ENCODE measurements around the gene ERC2. TPM values are rescaled to one million over a fixed set of nuclear protein-coding genes. Genes with fewer than 3 reads are reported as not detected.

The ERC2 gene
- total RNA-seq, 1 donor from 2014 or later: 7.4 TPM

GRCh38 chr3:55564726-55565125 lies 903.5 kb downstream of the ERC2 start:
- Mint-ChIP-seq H3K9me3 (ENCODE audit: unreplicated experiment) (peaks cover 4% of the 10 kb centered on the region), H3K27ac (ENCODE audit: unreplicated experiment) (no peak overlapping the region), H3K4me3 (ENCODE audit: unreplicated experiment) (no peak overlapping the region), H3K27me3 (ENCODE audit: low read depth, unreplicated experiment) (peaks cover 5% of the 10 kb centered on the region), H3K36me3 (ENCODE audit: low read depth, unreplicated experiment) (no peaks in the 10 kb centered on the region), H3K4me1 (ENCODE audit: low read depth, unreplicated experiment) (peaks cover 4% of the 10 kb centered on the region)
- Histone ChIP-seq H3K9me3 (ENCODE audit: insufficient read depth, low read depth, low read length) (no peaks in the 10 kb centered on the region), H3K79me2 (ENCODE audit: insufficient read depth, low read length) (no peaks in the 10 kb centered on the region), H3K9ac (ENCODE audit: low read length) (no peak overlapping the region), H3K27ac (ENCODE audit: low read depth, low read length) (no peak overlapping the region), H2AFZ (ENCODE audit: low read depth, low read length) (no peak overlapping the region), H3K4me1 (ENCODE audit: insufficient read depth, low read length) (no peaks in the 10 kb centered on the region), H3K4me3 (ENCODE audit: insufficient read depth, low read depth, low read length) (no peak overlapping the region), H4K20me1 (ENCODE audit: insufficient read depth, low read length) (no peaks in the 10 kb centered on the region), H3K27me3 (ENCODE audit: insufficient read depth, low read length) (no peaks in the 10 kb centered on the region), H3K4me2 (ENCODE audit: low read length) (no peak overlapping the region), H3K36me3 (ENCODE audit: insufficient read depth, low read length) (no peaks in the 10 kb centered on the region)
- no peak for TF ChIP-seq EZH2 (IDR thresholded peaks at IDR 0.05; ENCODE audit: insufficient read depth, low read length)
- no peak for TF ChIP-seq CTCF (IDR thresholded peaks at IDR 0.05; ENCODE audit: insufficient read depth, low read depth, low read length)
- FAIRE-seq (no peak), DNase-seq (ENCODE audit: low read depth) (no peak)

- Histone ChIP-seq H2AFZ (ENCODE audit: low read depth, low read length) (no peak overlapping the region), H3K4me2 (ENCODE audit: low read length) (no peak overlapping the region), H3K27ac (ENCODE audit: low read depth, low read length) (no peak overlapping the region), H3K27me3 (ENCODE audit: insufficient read depth, low read length) (no peaks in the 10 kb centered on the region), H4K20me1 (ENCODE audit: insufficient read depth, low read length) (no peaks in the 10 kb centered on the region), H3K4me3 (ENCODE audit: insufficient read depth, low read depth, low read length) (no peak overlapping the region), H3K79me2 (ENCODE audit: insufficient read depth, low read length) (no peaks in the 10 kb centered on the region), H3K4me1 (ENCODE audit: insufficient read depth, low read length) (no peaks in the 10 kb centered on the region), H3K9me3 (ENCODE audit: insufficient read depth, low read depth, low read length) (no peaks in the 10 kb centered on the region), H3K9ac (ENCODE audit: low read length) (no peak overlapping the region), H3K36me3 (ENCODE audit: insufficient read depth, low read length) (no peaks in the 10 kb centered on the region)
- no peak for FAIRE-seq
- Mint-ChIP-seq H3K27me3 (ENCODE audit: low read depth, unreplicated experiment) (peaks cover 5% of the 10 kb centered on the region), H3K9me3 (ENCODE audit: unreplicated experiment) (peaks cover 1% of the 10 kb centered on the region), H3K36me3 (ENCODE audit: low read depth, unreplicated experiment) (no peaks in the 10 kb centered on the region), H3K4me1 (ENCODE audit: low read depth, unreplicated experiment) (peaks cover 13% of the 10 kb centered on the region), H3K4me3 (ENCODE audit: unreplicated experiment) (no peak overlapping the region), H3K27ac (ENCODE audit: unreplicated experiment) (no peak overlapping the region)
- TF ChIP-seq CTCF (IDR thresholded peaks at IDR 0.05; ENCODE audit: insufficient read depth, low read depth, low read length) (no peak), EZH2 (IDR thresholded peaks at IDR 0.05; ENCODE audit: insufficient read depth, low read length) (no peak)
- DNase-seq (ENCODE audit: low read depth): no peak
These were observed 905.6 kb downstream of the ERC2 start for GRCh38 chr3:55562700-55563099.

GRCh38 chr3:55559500-55560423 lies 908.5 kb downstream of the ERC2 start:
- no peak overlapping the region for H3K4me2 ChIP-seq (ENCODE audit: low read length)
- no peaks in the 10 kb centered on the region for H3K36me3 Mint-ChIP-seq (ENCODE audit: low read depth, unreplicated experiment)
- no peak overlapping the region for H3K27ac Mint-ChIP-seq (ENCODE audit: unreplicated experiment)
- no peak overlapping the region for H2AFZ ChIP-seq (ENCODE audit: low read depth, low read length)
- H3K9me3 ChIP-seq (ENCODE audit: insufficient read depth, low read depth, low read length): no peaks in the 10 kb centered on the region
- no peaks in the 10 kb centered on the region for H3K4me1 ChIP-seq (ENCODE audit: insufficient read depth, low read length)
- no peaks in the 10 kb centered on the region for H3K36me3 ChIP-seq (ENCODE audit: insufficient read depth, low read length)
- H3K9me3 Mint-ChIP-seq (ENCODE audit: unreplicated experiment): no peaks in the 10 kb centered on the region
- no peak overlapping the region for H3K27ac ChIP-seq (ENCODE audit: low read depth, low read length)
- H3K79me2 ChIP-seq (ENCODE audit: insufficient read depth, low read length): no peaks in the 10 kb centered on the region
- H3K4me1 Mint-ChIP-seq (ENCODE audit: low read depth, unreplicated experiment): peaks cover 19% of the 10 kb centered on the region
- no peaks in the 10 kb centered on the region for H4K20me1 ChIP-seq (ENCODE audit: insufficient read depth, low read length)
- DNase-seq (ENCODE audit: low read depth): peak; percentile 30
- no peak for TF ChIP-seq EZH2 (IDR thresholded peaks at IDR 0.05; ENCODE audit: insufficient read depth, low read length)
- TF ChIP-seq CTCF (IDR thresholded peaks at IDR 0.05; ENCODE audit: insufficient read depth, low read depth, low read length): no peak
- H3K27me3 ChIP-seq (ENCODE audit: insufficient read depth, low read length): no peaks in the 10 kb centered on the region
- H3K27me3 Mint-ChIP-seq (ENCODE audit: low read depth, unreplicated experiment): peaks cover 5% of the 10 kb centered on the region
- no peak overlapping the region for H3K4me3 ChIP-seq (ENCODE audit: insufficient read depth, low read depth, low read length)
- H3K9ac ChIP-seq (ENCODE audit: low read length): no peak overlapping the region
- H3K4me3 Mint-ChIP-seq (ENCODE audit: unreplicated experiment): no peak overlapping the region
- FAIRE-seq: no peak

All from astrocyte (in vitro differentiated cells and primary cell).